Epithelial cell of esophagus (primary cell): ENCODE measurements around the gene TRMT112.

Experiments
- DNase-seq: peaks from one replicate; pipeline ENCODE4 v3.0.0; 2010; ENCODE audit warnings: low read depth
- H3K4me3 ChIP-seq: 2 replicates; pipeline ENCODE4 v1.5.1; 2011; ENCODE audit warnings: mild to moderate bottlenecking, low read length, control low read depth
- CTCF ChIP-seq: IDR thresholded peaks from 2 replicates; pipeline ENCODE4 v1.5.1; 2011; ENCODE audit warnings: low read depth, mild to moderate bottlenecking, low read length, control low read depth, inconsistent platforms; ENCODE audit not compliant: insufficient read depth; ENCODE audit errors: missing control alignments

Gene TRMT112

GRCh38 chr11:64337538-64338249, 20.3 kb upstream of the TRMT112 start:
- no peak for TF ChIP-seq CTCF
- no peak for DNase-seq
- H3K4me3 ChIP-seq, result no peak overlapping the region

- TF ChIP-seq CTCF, result peak; percentile 8
- DNase-seq, result peak; percentile 99
- H3K4me3 ChIP-seq, result no peak overlapping the region
These were observed 17.7 kb upstream of the TRMT112 start for GRCh38 chr11:64334764-64335735.

- TF ChIP-seq CTCF, result no peak
- H3K4me3 ChIP-seq, result no peak overlapping the region
- no peak for DNase-seq
These were observed 16.2 kb upstream of the TRMT112 start for GRCh38 chr11:64333556-64333955.

GRCh38 chr11:64331569-64332371, 14.4 kb upstream of the TRMT112 start:
- DNase-seq, result peak; percentile 93
- no peak overlapping the region for H3K4me3 ChIP-seq
- TF ChIP-seq CTCF, result peak; percentile 81

- no peak overlapping the region for H3K4me3 ChIP-seq
- TF ChIP-seq CTCF, result no peak
- no peak for DNase-seq
These were observed 13.5 kb upstream of the TRMT112 start for GRCh38 chr11:64330888-64331287.

GRCh38 chr11:64327993-64328392, 10.6 kb upstream of the TRMT112 start:
- H3K4me3 ChIP-seq, result no peak overlapping the region
- no peak for TF ChIP-seq CTCF
- DNase-seq, result no peak
